GM12872 (cell line): ENCODE results near the gene DLGAP4.

Source experiments
- TF ChIP-seq, protein P1 (sequence below): IDR thresholded peaks from 3 replicates; pipeline ENCODE4 v1.5.1; 2011; ENCODE audit warnings: low read depth, mild to moderate bottlenecking, low read length, moderate library complexity; ENCODE audit not compliant: insufficient read depth

DLGAP4 gene

DNA sequence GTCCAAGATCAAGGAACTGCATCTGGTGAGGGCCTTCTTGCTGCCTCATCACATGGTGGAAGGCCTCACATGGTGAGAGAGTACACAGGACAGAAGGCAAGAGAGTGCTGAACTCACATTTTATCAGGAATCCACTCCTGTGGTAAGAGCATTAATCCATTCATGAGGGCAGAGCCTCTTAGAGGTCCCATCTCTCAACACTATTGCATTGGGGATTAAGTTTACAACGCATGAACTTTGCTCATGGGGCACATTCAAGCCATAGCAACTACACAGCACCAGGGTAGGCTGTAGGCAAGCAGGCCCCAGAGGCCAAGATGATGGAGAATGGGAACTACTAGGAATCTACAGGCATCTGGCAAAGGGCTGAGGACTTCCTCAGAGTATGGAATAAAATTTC, 257.2 kb downstream of the DLGAP4 start:
- TF ChIP-seq, protein P1, sequence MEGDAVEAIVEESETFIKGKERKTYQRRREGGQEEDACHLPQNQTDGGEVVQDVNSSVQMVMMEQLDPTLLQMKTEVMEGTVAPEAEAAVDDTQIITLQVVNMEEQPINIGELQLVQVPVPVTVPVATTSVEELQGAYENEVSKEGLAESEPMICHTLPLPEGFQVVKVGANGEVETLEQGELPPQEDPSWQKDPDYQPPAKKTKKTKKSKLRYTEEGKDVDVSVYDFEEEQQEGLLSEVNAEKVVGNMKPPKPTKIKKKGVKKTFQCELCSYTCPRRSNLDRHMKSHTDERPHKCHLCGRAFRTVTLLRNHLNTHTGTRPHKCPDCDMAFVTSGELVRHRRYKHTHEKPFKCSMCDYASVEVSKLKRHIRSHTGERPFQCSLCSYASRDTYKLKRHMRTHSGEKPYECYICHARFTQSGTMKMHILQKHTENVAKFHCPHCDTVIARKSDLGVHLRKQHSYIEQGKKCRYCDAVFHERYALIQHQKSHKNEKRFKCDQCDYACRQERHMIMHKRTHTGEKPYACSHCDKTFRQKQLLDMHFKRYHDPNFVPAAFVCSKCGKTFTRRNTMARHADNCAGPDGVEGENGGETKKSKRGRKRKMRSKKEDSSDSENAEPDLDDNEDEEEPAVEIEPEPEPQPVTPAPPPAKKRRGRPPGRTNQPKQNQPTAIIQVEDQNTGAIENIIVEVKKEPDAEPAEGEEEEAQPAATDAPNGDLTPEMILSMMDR = no peak

GRCh38 chr20:36565520-36565919, 259.4 kb downstream of the DLGAP4 start:
- TF ChIP-seq, protein P1 = no peak

DNA sequence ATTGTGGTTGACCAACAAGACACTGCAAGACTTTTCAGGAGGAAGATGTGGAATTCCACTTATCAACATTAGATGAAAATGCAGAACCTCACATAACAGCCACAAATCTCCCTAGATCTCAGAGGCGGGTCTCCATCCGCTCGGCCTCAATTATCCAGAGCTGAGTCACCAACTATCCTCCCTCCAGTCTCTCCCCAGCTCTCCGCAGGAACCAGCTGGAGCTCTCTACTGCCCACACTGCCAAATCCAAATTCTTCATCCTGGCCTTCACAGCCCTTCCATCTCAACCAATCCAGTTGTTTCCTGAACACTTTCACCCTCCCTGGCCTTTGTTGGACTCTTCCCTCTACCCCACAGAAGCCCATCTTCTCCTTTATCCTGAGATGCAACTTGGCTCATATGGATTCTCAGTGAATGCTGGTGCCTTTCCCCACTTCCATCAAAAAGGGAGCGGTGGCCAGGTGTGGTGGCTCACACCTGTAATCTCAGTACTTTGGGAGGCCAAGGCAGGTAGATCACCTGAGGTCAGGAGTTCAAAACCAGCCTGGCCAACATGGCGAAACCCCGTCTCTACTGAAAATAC, 263.8 kb downstream of the DLGAP4 start:
- TF ChIP-seq, protein P1 = no peak

DNA sequence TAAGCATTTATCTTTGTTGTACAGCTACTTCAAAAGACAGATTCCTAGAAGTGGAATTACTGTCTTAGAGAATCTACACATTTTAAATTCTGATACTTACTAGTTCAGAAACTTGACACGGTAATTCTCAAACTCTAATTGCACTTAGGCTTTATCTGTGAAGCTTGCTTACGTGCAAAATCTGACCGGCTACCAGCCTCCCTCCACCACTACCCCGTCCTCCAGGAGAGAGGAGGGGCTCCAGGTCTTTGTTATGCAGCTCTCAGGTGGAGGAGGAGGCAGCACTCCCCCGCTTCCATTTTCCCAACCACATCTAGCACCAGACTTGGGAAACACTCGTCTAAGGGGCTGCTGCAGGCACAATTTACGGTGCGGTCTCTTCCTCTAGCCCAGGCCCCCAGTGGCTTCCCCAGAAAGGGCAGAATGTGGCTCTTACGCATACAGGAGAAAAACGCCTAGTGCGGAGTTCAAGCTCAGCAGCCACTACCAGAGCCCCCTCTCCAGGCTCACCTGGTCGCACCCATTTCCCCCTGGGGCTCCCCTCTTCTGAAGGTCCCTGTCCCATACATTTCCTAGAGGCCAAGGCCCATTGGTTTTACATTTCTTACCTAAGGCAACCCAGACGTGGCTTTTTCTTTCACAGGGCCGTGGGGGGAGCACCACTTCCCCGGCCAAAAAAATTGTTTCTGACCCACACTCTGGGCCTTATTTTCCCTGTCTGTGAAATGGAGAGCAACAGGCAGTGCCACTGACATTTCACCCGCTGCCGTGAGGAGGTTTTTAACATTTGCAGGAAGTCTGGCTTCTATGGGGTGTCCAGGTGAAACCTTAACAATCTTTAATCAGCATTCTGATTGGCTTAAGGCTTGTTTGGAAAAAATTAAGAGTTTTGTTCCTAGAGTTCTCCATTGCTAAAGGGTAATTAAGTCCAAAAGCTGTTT, 265.7 kb downstream of the DLGAP4 start:
- TF ChIP-seq, protein P1 = no peak

DNA sequence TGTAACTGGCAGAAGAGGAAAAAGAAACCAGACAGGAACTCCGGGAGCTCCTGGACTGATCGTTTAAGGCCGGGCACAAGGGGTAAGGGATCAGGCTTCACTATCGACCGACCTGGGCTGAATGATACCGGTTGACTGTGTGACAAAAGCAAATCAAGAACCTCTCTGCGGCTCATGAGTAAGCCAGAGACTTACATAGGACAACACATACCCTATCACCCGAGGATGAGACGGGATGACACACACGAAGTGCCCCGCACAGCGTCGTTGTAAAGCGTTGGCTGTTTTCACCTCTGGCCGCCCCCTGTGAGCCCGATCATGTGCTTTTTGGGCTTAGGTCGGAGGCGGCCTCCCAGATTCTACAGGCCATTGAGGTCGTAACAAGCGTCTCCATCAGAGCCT, 266.6 kb downstream of the DLGAP4 start:
- TF ChIP-seq, protein P1 = no peak

DNA sequence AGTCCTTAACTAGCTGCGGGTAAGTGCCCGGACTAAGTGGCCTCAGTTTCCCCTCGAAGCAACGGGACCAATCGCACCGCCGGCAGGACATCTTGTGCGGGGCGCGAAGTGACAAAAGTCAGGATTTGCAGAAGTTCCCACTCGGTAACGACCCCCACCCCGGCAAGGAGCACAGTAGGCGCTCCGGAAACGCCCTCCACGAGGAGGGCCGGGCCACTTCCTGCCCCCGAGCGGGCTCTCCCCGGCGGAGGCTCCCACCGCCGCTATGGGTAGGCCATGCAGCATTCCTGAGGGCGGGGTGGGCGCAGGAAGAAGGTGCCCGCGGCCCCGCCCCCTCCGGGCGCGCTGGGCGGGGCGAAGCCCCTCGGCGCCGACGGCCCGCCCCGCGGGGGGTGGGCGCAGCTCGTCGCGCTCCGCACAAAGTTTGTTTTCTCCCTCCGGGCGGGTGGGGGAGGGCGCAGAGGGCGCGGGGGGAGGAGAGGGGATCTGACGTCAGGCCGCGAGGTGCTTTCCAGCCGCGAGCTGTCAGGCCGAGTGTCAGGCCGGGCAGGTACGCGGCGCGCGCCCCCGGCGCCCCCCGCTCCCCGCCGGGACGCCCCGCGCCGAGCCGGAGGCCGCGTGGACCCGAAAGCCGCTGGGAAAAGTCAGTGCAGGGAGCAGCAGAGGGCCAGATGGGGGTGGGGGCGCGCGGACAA, 267.1 kb downstream of the DLGAP4 start, which contains the start of gene TGIF2:
TSS of gene TGIF2 (plus strand) at position 495 of the 695 bp plus-strand sequence. CDS start 5,178 bp downstream, outside the sequence.
- TF ChIP-seq, protein P1 = no peak

DNA sequence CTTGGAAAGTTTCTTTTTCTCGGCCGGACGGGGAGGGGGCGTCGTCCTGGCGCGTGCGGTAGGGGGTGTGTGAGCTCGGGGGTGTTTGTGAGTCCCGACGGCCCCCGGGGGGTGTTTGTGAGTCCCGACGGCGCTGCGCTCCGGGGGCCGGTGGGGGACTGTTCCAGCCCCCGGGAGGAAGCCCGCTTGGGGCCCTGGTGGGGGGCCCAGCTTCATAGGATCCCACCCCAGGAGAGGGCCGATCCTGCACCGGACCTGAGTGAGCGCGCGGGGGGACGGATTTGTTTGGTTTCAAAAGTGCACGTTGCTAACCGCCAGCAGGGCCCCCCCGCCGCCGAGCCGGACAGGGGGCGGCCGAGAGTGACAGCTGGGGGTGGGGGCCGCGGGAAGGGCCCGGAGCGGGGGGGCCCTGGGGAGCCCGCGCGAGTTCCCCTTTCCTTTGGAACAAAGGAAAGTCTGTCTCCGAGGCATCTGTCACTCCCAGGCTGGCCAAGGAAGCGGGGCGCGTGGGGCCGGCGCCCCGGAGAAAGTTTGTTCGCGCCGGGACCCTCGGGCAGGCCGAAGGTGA, 267.7 kb downstream of the DLGAP4 start:
- TF ChIP-seq, protein P1 = no peak
